HL-60 (cell line): ENCODE measurements around the gene AGER.

Experiments used
- GABPA ChIP-seq: IDR thresholded peaks from 2 replicates; pipeline ENCODE4 v1.6.1; 2012; ENCODE audit warnings: low read depth
- POLR2AphosphoS5 ChIP-seq: IDR thresholded peaks from 2 replicates; pipeline ENCODE4 v1.6.1; 2012; ENCODE audit warnings: low read depth
- TF ChIP-seq, protein P1 (sequence below): IDR thresholded peaks from one replicate; pipeline ENCODE4 v1.5.1; 2011; ENCODE audit warnings: low read length, control low read depth, inconsistent platforms; ENCODE audit not compliant: insufficient read depth

- TF ChIP-seq POLR2AphosphoS5 = no peak
- TF ChIP-seq, protein P1, sequence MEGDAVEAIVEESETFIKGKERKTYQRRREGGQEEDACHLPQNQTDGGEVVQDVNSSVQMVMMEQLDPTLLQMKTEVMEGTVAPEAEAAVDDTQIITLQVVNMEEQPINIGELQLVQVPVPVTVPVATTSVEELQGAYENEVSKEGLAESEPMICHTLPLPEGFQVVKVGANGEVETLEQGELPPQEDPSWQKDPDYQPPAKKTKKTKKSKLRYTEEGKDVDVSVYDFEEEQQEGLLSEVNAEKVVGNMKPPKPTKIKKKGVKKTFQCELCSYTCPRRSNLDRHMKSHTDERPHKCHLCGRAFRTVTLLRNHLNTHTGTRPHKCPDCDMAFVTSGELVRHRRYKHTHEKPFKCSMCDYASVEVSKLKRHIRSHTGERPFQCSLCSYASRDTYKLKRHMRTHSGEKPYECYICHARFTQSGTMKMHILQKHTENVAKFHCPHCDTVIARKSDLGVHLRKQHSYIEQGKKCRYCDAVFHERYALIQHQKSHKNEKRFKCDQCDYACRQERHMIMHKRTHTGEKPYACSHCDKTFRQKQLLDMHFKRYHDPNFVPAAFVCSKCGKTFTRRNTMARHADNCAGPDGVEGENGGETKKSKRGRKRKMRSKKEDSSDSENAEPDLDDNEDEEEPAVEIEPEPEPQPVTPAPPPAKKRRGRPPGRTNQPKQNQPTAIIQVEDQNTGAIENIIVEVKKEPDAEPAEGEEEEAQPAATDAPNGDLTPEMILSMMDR = no peak
- no peak for TF ChIP-seq GABPA
Measured at GRCh38 chr6:32196682-32197616, 12.9 kb upstream of the AGER start.
